ENCODE results near the gene NKX2-4.
"Not testable (repeated sequence)": the region's sequence is repeated elsewhere in the genome, so short reads cannot be mapped to it uniquely, and the experiment has no call there.

The NKX2-4 gene

GRCh38 chr20:21371193-21371592, 26.1 kb downstream of the NKX2-4 start:
- CTCF ChIA-PET: interaction anchor here (1.2 to 1.6 kb wide), 2 partner anchors 9 to 16 kb away, joined by 3 to 4 read pairs; no protein-coding TSS in a partner anchor

DNA sequence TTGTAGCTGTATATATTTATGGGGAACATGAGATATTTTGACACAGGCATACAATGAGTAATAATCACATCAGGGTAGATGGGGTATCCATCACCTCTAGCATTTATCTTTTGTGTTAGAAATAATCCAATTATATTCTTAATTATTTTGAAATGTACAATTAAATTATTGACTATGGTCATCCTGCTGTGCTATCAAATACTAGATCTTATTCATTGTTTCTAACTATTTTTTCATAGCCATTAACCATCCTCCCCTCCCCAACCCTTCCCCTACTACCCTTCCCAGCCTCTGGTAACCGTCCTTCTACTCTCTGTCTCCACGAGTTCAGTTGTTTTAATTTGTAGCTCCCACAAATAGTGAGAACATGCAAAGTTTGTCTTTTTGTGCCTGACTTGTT, 28.5 kb downstream of the NKX2-4 start:
- no peak for DNase-seq (ENCODE audit: extremely low spot score)
- POLR2A ChIA-PET: no interaction called here
- CTCF ChIA-PET: interaction anchor here (0.9 kb wide), 1 partner anchor 34 kb away, joined by 3 read pairs; no protein-coding TSS in a partner anchor
- TF ChIP-seq, protein P1, sequence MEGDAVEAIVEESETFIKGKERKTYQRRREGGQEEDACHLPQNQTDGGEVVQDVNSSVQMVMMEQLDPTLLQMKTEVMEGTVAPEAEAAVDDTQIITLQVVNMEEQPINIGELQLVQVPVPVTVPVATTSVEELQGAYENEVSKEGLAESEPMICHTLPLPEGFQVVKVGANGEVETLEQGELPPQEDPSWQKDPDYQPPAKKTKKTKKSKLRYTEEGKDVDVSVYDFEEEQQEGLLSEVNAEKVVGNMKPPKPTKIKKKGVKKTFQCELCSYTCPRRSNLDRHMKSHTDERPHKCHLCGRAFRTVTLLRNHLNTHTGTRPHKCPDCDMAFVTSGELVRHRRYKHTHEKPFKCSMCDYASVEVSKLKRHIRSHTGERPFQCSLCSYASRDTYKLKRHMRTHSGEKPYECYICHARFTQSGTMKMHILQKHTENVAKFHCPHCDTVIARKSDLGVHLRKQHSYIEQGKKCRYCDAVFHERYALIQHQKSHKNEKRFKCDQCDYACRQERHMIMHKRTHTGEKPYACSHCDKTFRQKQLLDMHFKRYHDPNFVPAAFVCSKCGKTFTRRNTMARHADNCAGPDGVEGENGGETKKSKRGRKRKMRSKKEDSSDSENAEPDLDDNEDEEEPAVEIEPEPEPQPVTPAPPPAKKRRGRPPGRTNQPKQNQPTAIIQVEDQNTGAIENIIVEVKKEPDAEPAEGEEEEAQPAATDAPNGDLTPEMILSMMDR (IDR thresholded peaks at IDR 0.05; ENCODE audit: control extremely low read depth, extremely low read depth, low read depth, missing control alignments): no peak

More at GRCh38 chr20:21371193-21371592, 26.1 kb downstream of the NKX2-4 start:
- POLR2A ChIA-PET: no interaction called here
- TF ChIP-seq, protein P1 (IDR thresholded peaks at IDR 0.05; ENCODE audit: control extremely low read depth, extremely low read depth, low read depth, missing control alignments): no peak
- DNase-seq (ENCODE audit: extremely low spot score): no peak

DNA sequence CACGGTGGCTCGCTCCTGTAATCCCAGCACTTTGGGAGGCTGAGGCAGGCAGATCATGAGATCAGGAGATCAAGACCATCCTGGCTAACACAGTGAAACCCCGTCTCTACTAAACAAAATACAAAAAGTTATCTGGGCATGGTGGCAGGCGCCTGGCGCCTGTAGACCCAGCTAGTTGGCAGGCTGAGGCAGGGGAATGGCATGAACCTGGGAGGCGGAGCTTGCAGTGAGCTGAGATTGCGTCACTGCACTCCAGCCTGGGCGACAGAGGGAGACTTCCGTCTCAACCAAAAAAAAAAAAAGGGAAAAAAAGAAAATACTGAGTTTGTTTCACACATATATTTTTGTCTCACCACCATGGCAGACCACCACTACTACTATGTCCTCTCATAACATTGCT, 31.1 kb downstream of the NKX2-4 start:
- POLR2A ChIA-PET: interaction anchor here (0.6 kb wide), 1 partner anchor 1793 kb away, joined by 3 read pairs; no protein-coding TSS in a partner anchor
- CTCF ChIA-PET: interaction anchor here (0.7 to 1.3 kb wide), 2 partner anchors 16 to 25 kb away, joined by 3 to 4 read pairs; no protein-coding TSS in a partner anchor
- DNase-seq (ENCODE audit: extremely low spot score): not testable (repeated sequence)

GRCh38 chr20:21365771-21366170, 31.6 kb downstream of the NKX2-4 start:
- CTCF ChIA-PET: no interaction called here
- TF ChIP-seq, protein P1 (IDR thresholded peaks at IDR 0.05; ENCODE audit: control extremely low read depth, extremely low read depth, low read depth, missing control alignments): no peak
- DNase-seq (ENCODE audit: extremely low spot score): no peak
- POLR2A ChIA-PET: interaction anchor here (0.6 kb wide), 1 partner anchor 1793 kb away, joined by 3 read pairs; no protein-coding TSS in a partner anchor

DNA sequence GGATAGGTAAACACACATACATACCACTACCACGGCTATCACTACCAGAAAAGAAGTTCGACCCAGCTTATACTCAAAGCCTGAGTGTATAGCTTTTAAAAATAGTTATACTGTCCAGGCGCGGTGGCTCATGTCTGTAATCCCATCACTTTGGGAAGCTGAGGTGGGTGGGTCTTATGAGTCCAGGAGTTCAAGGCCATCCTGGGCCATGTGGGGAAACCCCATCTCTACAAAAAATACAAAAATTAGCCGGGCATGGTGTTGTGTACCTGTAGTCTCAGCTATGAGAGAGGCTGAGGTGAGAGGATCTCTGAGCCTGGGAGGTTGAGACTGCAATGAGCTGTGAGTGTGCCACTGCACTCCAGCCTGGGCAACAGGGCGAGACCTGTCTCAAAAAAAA, 32.9 kb downstream of the NKX2-4 start:
- ChIA-PET POLR2A (no interaction called here), CTCF (interaction anchor here (0.9 kb wide), 1 partner anchor 23 kb away, joined by 3 read pairs; no protein-coding TSS in a partner anchor)
- TF ChIP-seq, protein P1 (IDR thresholded peaks at IDR 0.05; ENCODE audit: control extremely low read depth, extremely low read depth, low read depth, missing control alignments): no peak
- DNase-seq (ENCODE audit: extremely low spot score): no peak

DNA sequence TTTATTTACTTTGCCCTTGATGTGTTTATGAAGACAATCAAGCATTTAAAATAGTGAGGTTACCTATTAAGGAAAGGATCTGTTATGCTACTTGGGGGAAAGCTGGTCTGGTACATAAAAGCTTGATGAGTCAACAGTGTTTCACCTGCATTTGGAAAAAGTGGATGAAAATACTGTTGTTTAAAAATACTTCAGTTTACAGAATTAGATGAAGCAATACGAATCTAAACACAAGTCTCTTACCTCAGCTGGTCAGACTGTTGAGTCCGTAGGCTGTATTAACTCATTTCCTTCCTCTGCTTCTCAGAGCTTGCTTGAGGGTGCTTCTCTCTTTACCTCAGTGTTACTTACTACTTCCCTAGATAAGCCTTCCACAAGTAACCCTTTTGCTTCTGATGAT, 36.1 kb downstream of the NKX2-4 start:
- TF ChIP-seq, protein P1 (IDR thresholded peaks at IDR 0.05; ENCODE audit: control extremely low read depth, extremely low read depth, low read depth, missing control alignments): no peak
- ChIA-PET POLR2A (no interaction called here), CTCF (no interaction called here)
- DNase-seq (ENCODE audit: extremely low spot score): no peak

- POLR2A ChIA-PET: no interaction called here
- CTCF ChIA-PET: no interaction called here
- no peak for DNase-seq (ENCODE audit: extremely low spot score)
- TF ChIP-seq, protein P1 (IDR thresholded peaks at IDR 0.05; ENCODE audit: control extremely low read depth, extremely low read depth, low read depth, missing control alignments): no peak
Measured at GRCh38 chr20:21360705-21361104, 36.6 kb downstream of the NKX2-4 start.

Data from GM10248 (cell line).